NCI-H2107 (cell line): ENCODE results near the gene TMEM81.

Experiments used
- DNase-seq: peaks from one replicate; lab custom pipeline; 2025; lab: John Stamatoyannopoulos, UW

TMEM81 gene

GRCh38 chr1:205076245-205076761 is 8.0 kb downstream of the TMEM81 start:
- no peak for DNase-seq

- DNase-seq, result no peak
Observed at GRCh38 chr1:205075642-205076155, 8.6 kb downstream of the TMEM81 start.

- DNase-seq, result no peak
Observed at GRCh38 chr1:205074513-205074912, 9.7 kb downstream of the TMEM81 start.

GRCh38 chr1:205074084-205074483 is 10.2 kb downstream of the TMEM81 start:
- DNase-seq, result no peak

GRCh38 chr1:205073511-205073910 is 10.7 kb downstream of the TMEM81 start:
- no peak for DNase-seq

- no peak for DNase-seq
Observed at GRCh38 chr1:205072881-205073280, 11.4 kb downstream of the TMEM81 start.

- DNase-seq, result no peak
Observed at GRCh38 chr1:205072286-205072685, 12.0 kb downstream of the TMEM81 start.

- no peak for DNase-seq
Observed at GRCh38 chr1:205071801-205072200, 12.5 kb downstream of the TMEM81 start.

- DNase-seq, result no peak
Observed at GRCh38 chr1:205071028-205071409, 13.2 kb downstream of the TMEM81 start.

- DNase-seq, result no peak
Observed at GRCh38 chr1:205069371-205070125, 14.7 kb downstream of the TMEM81 start.

GRCh38 chr1:205068457-205069040 is 15.7 kb downstream of the TMEM81 start:
- DNase-seq, result no peak

- DNase-seq, result no peak
Observed at GRCh38 chr1:205068001-205068400, 16.3 kb downstream of the TMEM81 start.

- no peak for DNase-seq
Observed at GRCh38 chr1:205067031-205067430, 17.2 kb downstream of the TMEM81 start.

GRCh38 chr1:205066141-205066818 is 18.0 kb downstream of the TMEM81 start:
- no peak for DNase-seq

GRCh38 chr1:205065666-205066065 is 18.6 kb downstream of the TMEM81 start:
- no peak for DNase-seq

- no peak for DNase-seq
Observed at GRCh38 chr1:205064741-205065316, 19.4 kb downstream of the TMEM81 start.

- no peak for DNase-seq
Observed at GRCh38 chr1:205064301-205064700, 20.0 kb downstream of the TMEM81 start.

- no peak for DNase-seq
Observed at GRCh38 chr1:205062895-205063294, 21.4 kb downstream of the TMEM81 start.

- DNase-seq, result no peak
Observed at GRCh38 chr1:205062319-205062718, 21.9 kb downstream of the TMEM81 start.

- peak; percentile 87 for DNase-seq
Observed at GRCh38 chr1:205061665-205062069, 22.6 kb downstream of the TMEM81 start.

GRCh38 chr1:205061227-205061626 is 23.0 kb downstream of the TMEM81 start:
- no peak for DNase-seq

GRCh38 chr1:205060746-205061145 is 23.5 kb downstream of the TMEM81 start:
- no peak for DNase-seq
